Urothelium cell line (cell line): ENCODE results near the gene UFL1.
A peak's percentile ranks its signal among the peaks of the same experiment; 100 is the strongest.
"Not testable (repeated sequence)": the region's sequence is repeated elsewhere in the genome, so short reads cannot be mapped to it uniquely, and the experiment has no call there.

Experiments
- DNase-seq: peaks from one replicate; pipeline ENCODE4 v3.0.0; 2011; ENCODE audit warnings: low spot score, mixed read lengths
- FAIRE-seq: peaks from 2 replicates; lab custom pipeline; 2011; peaks lifted over from hg19 to GRCh38; lab: Jason Lieb, UNC

Gene UFL1

GRCh38 chr6:96521644-96522464 is at the start of gene UFL1:
UFL1 (plus strand) TSS chr6:96521806; CDS start chr6:96521874, 68 bp downstream.
- FAIRE-seq (peak; percentile 86), DNase-seq (peak; percentile 82)

DNA sequence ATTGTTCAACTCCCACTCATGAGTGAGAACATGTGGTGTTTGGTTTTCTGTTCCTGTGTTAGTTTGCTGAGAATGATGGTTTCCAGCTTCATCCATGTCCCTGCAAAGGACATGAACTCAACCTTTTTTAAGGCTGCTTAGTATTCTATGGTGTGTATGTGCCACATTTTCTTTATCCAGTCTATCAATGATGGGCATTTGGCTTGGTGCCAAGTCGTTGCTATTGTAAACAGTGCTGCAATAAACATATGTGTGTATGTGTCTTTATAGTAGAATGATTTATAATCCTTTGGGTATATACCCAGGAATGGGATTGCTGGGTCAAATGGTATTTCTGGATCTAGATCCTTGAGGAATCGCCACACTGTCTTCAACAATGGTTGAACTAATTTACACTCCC is 49.3 kb upstream of the UFL1 start:
- FAIRE-seq, DNase-seq: not testable (repeated sequence)

- DNase-seq (no peak), FAIRE-seq (no peak)
Measured at GRCh38 chr6:96478695-96479094, 42.9 kb upstream of the UFL1 start.

DNA sequence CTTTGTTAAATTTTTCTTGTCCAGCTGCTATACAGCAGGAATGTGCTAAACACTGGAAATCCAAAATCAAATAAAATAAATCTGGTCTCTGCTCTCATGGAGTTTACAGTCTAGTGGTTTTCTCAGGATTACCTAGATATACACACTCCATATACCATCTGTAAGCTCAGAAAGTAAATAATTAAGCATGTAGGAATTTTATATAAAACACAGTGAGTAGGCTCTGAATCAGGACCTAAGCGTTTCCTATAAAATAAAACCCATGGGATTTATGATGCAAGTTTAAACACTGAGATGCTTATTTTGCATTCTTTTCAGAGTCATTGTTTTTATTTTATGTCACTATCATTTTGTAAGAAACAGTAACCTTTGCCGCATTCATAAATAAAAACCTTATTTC is 29.7 kb upstream of the UFL1 start:
- DNase-seq (no peak), FAIRE-seq (no peak)

DNA sequence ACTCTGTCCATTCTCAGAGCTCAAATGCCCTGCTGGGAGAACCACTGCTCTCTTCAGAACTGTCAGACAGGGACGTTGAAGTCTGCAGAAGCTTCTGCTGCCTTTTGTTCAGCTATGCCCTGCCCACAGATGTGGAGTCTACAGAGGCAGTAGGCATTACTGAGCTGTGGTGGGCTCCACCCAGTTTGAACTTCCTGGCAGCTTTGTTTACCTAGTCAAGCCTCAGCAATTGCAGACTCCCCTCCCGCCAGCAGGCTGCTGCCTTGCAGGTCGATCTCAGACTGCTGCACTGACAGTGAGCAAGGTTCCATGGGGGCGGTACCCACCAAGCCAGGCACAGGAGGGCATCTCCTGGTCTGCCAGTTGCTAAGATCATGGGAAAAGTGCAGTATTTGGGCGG is 21.8 kb upstream of the UFL1 start:
- DNase-seq, result no peak
- no peak for FAIRE-seq

DNA sequence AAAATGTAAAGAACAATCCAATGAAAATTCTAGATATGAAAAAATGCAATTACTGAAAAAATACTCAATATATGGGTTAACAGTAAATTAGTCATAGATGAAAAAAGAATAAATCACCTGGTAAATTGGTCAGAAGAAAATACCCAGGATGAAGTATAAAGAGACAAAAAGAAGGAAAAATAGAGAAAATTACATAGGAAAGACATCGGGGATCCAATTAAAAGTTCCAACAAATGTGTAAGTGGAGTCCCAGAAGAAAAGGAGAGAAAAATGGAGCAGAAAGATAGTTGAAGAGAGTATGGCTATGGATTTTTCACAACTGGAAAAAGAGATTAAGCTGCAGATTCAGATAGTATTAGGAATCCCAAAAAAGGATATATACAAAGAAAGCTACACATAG is 18.7 kb upstream of the UFL1 start:
- no peak for FAIRE-seq
- no peak for DNase-seq

DNA sequence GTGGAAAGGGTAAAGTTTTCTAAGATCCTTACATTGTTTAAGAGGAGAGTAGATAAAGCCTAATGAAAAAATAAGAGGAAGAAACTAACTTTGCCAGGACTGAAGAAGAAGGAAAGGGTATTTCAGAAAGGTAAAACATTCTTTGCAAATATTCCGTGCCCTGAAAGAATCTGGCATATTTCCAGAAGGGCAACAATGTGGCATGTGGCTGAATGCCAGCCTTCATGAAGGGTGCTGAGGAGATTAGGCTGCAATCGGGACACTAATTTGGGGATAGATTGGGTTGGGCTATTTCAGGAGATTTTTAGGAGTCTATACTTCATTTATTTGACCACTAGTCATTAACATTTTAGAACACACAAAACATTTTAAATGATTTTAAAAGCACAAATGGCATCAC is 16.2 kb upstream of the UFL1 start:
- DNase-seq (no peak), FAIRE-seq (no peak)

DNA sequence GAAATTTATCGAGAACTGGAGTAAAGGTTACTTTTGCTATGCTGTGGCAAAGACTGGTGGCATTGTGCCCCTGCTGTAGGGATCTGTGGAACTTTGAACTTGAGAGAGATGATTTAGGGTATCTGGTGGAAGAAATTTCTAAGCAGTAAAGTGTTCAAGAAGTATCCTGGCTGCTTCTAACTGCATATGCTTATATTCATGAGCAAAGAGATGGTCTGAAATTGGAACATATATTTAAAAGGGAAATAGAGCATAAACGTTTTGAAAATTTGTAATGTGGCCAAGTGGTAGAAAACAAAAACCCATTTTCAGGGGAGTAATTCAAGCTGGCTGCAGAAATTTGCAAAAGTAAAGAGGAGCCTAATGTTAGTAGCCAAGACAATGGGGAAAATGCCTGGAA is 12.3 kb upstream of the UFL1 start:
- FAIRE-seq (no peak), DNase-seq (no peak)

DNA sequence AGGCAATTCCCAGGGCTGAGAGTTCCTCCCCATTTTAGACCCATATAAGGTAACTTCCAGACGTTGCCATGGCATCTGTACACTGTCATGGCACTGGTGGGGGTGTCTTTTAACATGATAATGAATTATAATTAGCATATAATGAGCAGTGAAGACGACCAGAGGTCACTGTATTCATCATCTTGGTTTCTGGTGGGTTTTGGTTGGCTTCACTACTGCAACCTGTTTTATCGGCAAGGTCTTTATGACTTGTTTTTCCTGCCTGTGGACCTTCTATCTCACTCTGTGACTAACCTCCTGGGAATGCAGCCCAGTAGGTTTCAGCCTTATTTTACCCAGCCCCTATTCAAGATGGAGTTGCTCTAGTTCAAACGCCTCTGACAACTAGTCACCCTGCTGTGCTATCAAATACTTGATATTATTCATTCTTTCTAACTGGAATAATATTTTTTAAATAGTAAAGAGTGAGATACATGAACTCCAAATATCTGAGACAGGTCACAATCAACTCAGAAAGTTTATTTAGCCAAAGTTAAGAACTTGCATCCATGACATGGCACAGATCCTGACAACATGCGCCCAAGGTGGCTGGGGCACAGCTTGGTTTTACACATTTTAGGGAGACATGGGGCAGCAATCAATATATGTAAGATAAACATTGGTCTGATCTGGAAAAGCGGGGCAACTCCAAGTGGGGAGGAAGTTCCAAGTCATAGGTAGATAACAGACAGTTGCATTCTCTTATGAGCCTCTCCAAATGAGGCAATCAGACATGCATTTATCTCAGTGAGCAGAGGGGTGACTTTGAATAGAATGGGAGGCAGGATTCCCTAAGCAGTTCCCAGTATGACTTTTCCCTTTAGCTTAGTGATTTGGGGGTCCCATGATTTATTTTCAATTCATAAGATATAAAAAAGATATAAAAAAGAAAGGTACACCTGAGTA is 1.2 kb upstream of the UFL1 start:
- FAIRE-seq (no peak), DNase-seq (no peak)

GRCh38 chr6:96521306-96521643 is 331 bp upstream of the UFL1 start:
- FAIRE-seq, result no peak
- no peak for DNase-seq

GRCh38 chr6:96522465-96523009 is 931 bp downstream of the UFL1 start:
- DNase-seq (no peak), FAIRE-seq (no peak)

GRCh38 chr6:96528193-96528592 is 6.6 kb downstream of the UFL1 start:
- no peak for DNase-seq
- FAIRE-seq, result no peak

- no peak for DNase-seq
- FAIRE-seq, result no peak
Measured at GRCh38 chr6:96532399-96532798, 10.8 kb downstream of the UFL1 start.

GRCh38 chr6:96537726-96538125 is 16.1 kb downstream of the UFL1 start:
- DNase-seq, result no peak
- no peak for FAIRE-seq

DNA sequence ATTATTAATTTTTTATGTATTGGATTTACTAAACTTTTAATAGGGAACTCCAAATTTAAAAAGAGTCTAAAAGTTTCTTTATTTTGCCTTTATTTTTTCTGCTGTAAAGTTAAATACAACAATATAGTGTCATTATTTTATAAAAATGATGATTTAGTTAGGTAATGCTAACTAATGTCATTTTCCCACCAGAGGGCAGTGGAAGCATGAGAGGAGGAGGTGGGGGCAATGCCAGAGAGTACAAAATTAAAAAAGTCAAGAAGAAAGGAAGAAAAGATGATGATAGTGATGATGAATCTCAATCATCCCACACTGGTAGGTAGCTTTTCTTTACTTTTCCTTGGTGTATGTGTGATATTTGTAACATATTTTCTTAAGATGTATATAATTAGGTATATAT is 21.1 kb downstream of the UFL1 start:
- no peak for FAIRE-seq
- no peak for DNase-seq

- DNase-seq (no peak), FAIRE-seq (no peak)
Measured at GRCh38 chr6:96545882-96546281, 24.3 kb downstream of the UFL1 start.

- FAIRE-seq, result no peak
- DNase-seq, result no peak
Measured at GRCh38 chr6:96547654-96548053, 26.0 kb downstream of the UFL1 start.

DNA sequence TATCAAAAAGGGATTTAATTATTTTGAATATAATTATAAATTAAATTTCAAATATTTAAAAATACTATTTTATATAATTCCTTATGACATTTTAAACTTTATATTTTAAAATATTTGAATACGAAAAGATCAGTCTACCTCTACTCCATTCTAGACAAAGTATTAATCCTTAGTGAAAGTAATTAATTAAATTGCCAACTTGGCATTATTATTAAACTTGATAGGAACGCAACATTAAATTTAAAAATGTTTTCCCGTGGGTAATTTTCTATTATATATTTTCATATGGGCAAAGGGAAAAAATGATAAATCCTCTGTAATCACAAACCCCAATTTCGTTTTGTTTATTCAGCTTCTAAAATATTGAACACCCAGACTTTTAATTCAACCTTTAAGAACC is 33.0 kb downstream of the UFL1 start:
- FAIRE-seq (no peak), DNase-seq (no peak)

DNA sequence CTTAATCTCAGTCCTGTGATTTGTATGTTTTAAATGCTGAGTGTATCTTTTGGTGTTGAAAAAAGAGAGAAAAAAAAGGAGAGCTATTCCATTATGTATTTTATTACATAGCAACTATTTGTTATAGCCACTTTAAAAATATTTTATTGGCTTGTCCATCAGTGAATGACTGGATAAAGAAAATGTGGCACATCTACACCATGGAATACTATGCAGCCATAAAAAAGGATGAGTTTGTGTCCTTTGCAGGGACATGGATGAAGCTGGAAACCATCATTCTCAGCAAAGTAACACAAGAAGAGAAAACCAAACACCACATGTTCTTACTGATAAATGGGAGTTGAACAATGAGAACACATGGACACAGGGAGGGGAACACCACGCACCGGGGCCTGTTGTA is 38.1 kb downstream of the UFL1 start:
- not testable (repeated sequence) for DNase-seq, FAIRE-seq

- no peak for DNase-seq
- FAIRE-seq, result no peak
Measured at GRCh38 chr6:96562886-96563285, 41.3 kb downstream of the UFL1 start, which contains the start of gene FHL5. FHL5 (plus strand) TSS chr6:96563128; CDS start chr6:96603614, 40,486 bp downstream.

DNA sequence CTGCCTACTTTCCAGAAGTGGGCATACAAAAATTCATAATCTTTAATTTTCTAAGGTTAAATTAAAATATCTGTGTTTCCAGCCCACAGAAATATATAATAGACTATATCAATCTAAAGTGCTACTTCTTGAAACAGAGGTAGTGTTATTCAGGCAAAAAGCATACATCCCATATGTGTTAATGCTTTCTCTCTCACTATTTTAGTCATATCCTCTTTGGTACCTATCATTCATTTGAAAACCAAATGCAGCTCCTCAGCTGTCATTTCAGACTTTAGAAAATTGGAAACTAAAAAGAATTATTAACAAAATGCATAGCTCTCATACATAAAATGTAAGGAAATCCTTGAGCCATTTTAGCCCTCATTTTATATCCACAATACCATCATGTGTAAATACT is 42.2 kb downstream of the UFL1 start:
- no peak for DNase-seq
- no peak for FAIRE-seq

DNA sequence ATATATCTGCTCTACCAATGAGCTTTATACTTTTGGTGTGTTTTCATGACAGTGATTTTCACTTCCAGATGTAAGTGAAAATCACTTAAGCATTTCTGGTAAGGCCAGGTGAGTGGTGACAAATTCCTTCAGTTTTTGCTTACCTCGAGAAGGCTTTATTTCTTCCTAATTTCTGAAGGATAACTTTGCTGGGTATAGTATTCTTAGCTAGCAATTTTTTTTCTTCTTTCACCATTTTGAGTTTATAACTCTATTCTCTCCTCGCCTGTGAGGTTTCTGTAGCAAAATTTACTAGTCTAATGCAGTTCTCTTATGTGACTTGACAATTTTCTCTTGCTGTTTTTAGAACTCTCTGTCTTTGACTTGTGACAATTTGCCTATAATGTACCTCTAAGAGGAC is 48.4 kb downstream of the UFL1 start:
- DNase-seq, result no peak
- FAIRE-seq, result no peak
